ENCODE data around the gene RPS26. TPM values are rescaled to one million over a fixed set of nuclear protein-coding genes. Genes with fewer than 3 reads are reported as not detected.

Gene RPS26
- total RNA-seq, 1 experiment from 2014 or later: 77.2 TPM

DNA sequence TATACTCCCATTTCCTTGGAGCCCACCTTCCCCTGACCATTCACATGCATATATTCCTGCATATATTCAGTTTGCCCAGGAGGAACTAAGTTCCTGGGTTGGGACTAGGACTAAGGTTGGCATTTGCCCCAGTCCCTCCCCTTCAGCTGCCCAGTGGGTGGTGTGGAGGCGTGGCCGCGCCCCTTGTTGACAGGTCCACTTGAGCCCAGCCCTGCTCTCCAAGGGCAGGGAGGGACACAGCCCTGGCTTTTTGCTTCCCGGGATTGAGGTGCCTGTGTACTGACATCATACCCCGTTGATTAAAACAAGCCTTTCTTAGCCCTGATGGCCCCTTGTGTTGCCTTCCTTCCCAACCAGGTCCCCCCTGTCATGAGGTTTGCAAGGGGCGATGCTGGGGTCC lies 45.5 kb downstream of the RPS26 start:
- DNase-seq (ENCODE audit: low spot score): peak; percentile 19
- no peak for TF ChIP-seq NFE2L1 (CRISPR knock-in tag; IDR thresholded peaks at IDR 0.05)
- TF ChIP-seq, protein P1, sequence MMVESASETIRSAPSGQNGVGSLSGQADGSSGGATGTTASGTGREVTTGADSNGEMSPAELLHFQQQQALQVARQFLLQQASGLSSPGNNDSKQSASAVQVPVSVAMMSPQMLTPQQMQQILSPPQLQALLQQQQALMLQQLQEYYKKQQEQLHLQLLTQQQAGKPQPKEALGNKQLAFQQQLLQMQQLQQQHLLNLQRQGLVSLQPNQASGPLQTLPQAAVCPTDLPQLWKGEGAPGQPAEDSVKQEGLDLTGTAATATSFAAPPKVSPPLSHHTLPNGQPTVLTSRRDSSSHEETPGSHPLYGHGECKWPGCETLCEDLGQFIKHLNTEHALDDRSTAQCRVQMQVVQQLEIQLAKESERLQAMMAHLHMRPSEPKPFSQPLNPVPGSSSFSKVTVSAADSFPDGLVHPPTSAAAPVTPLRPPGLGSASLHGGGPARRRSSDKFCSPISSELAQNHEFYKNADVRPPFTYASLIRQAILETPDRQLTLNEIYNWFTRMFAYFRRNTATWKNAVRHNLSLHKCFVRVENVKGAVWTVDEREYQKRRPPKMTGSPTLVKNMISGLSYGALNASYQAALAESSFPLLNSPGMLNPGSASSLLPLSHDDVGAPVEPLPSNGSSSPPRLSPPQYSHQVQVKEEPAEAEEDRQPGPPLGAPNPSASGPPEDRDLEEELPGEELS (CRISPR knock-in tag; IDR thresholded peaks at IDR 0.05): no peak
- TF ChIP-seq, protein P2, sequence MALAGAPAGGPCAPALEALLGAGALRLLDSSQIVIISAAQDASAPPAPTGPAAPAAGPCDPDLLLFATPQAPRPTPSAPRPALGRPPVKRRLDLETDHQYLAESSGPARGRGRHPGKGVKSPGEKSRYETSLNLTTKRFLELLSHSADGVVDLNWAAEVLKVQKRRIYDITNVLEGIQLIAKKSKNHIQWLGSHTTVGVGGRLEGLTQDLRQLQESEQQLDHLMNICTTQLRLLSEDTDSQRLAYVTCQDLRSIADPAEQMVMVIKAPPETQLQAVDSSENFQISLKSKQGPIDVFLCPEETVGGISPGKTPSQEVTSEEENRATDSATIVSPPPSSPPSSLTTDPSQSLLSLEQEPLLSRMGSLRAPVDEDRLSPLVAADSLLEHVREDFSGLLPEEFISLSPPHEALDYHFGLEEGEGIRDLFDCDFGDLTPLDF (CRISPR knock-in tag; IDR thresholded peaks at IDR 0.05): no peak
- TF ChIP-seq TP53 (CRISPR knock-in tag; IDR thresholded peaks at IDR 0.05): no peak
- Mint-ChIP-seq H3K27me3 (ENCODE audit: low read depth) (no peaks in the 10 kb centered on the region), H3K9me3 (no peaks in the 10 kb centered on the region), H3K4me1 (no peaks in the 10 kb centered on the region), H3K36me3 (peaks cover 58% of the 10 kb centered on the region), H3K4me3 (no peak overlapping the region), H3K27ac (no peak overlapping the region; the same call in 1 of the 2 replicates)
- no peak for ATAC-seq
- ChIA-PET CTCF (interaction anchor here (0.6 kb wide), 1 partner anchor 433 kb away, joined by 4 read pairs; no protein-coding TSS in a partner anchor), POLR2A (no interaction called here)

Other genes with a start within 250 kb of the RPS26 start
- gene SARNP, start 224.2 kb upstream of the RPS26 start, total RNA-seq (2021): 98.3 to 102 TPM (median 100 TPM) in 3 replicates
- gene ORMDL2, start 223.9 kb upstream of the RPS26 start, total RNA-seq (2021): 32.9 to 37.9 TPM (median 34.8 TPM) in 3 replicates
- gene DNAJC14, start 212.3 kb upstream of the RPS26 start, total RNA-seq (2021): 32.1 to 34.5 TPM (median 34.1 TPM) in 3 replicates
- gene MMP19, start 199.0 kb upstream of the RPS26 start, total RNA-seq (2021): 0.98 to 1.6 TPM (median 1.0 TPM) in 3 replicates
- gene PYM1, start 114.0 kb upstream of the RPS26 start, total RNA-seq (2021): 55.5 to 61.7 TPM (median 57.3 TPM) in 3 replicates
- gene DGKA, start 110.8 kb upstream of the RPS26 start, total RNA-seq (2021): 19.8 to 25.5 TPM (median 23.6 TPM) in 3 replicates
- 72.2 to 86.5 TPM (median 79.3 TPM) in 3 replicates for gene PMEL, start 75.9 kb upstream of the RPS26 start, total RNA-seq (2021)
- 37.6 to 44.1 TPM (median 43.1 TPM) in 3 replicates for gene CDK2, start 75.1 kb upstream of the RPS26 start, total RNA-seq (2021)
- gene RAB5B, start 67.8 kb upstream of the RPS26 start, total RNA-seq (2021): 55.0 to 65.8 TPM (median 64.3 TPM) in 3 replicates
- gene SUOX, start 44.6 kb upstream of the RPS26 start, total RNA-seq (2021): 20.3 to 23.2 TPM (median 23.2 TPM) in 3 replicates
- gene IKZF4, start 20.9 kb upstream of the RPS26 start, total RNA-seq (2021): 13.6 to 14.9 TPM (median 14.8 TPM) in 3 replicates
- 49.2 to 64.3 TPM (median 52.4 TPM) in 3 replicates for gene ERBB3, start 38.2 kb downstream of the RPS26 start, total RNA-seq (2021)
- 198 to 249 TPM (median 199 TPM) in 3 replicates for gene PA2G4, start 62.6 kb downstream of the RPS26 start, total RNA-seq (2021)
- gene RPL41, start 74.7 kb downstream of the RPS26 start, total RNA-seq (2021): 4,004 to 4,366 TPM (median 4,314 TPM) in 3 replicates
- gene ZC3H10, start 76.3 kb downstream of the RPS26 start, total RNA-seq (2021): 11.3 to 13.6 TPM (median 13.1 TPM) in 3 replicates
- 77.7 to 80.8 TPM (median 80.1 TPM) in 3 replicates for gene ESYT1, start 86.3 kb downstream of the RPS26 start, total RNA-seq (2021)
- gene MYL6B, start 110.7 kb downstream of the RPS26 start, total RNA-seq (2021): 171 to 180 TPM (median 173 TPM) in 3 replicates
- gene MYL6, start 116.4 kb downstream of the RPS26 start, total RNA-seq (2021): 835 to 932 TPM (median 844 TPM) in 3 replicates
- 72.8 to 77.9 TPM (median 76.8 TPM) in 3 replicates for gene SMARCC2, start 147.6 kb downstream of the RPS26 start, total RNA-seq (2021)
- 45.5 to 57.4 TPM (median 48.7 TPM) in 3 replicates for gene RNF41, start 180.0 kb downstream of the RPS26 start, total RNA-seq (2021)
- 42.7 to 47.9 TPM (median 47.5 TPM) in 3 replicates for gene NABP2, start 182.4 kb downstream of the RPS26 start, total RNA-seq (2021)
- gene SLC39A5, start 188.1 kb downstream of the RPS26 start, total RNA-seq (2021): 0.26 to 0.62 TPM (median 0.46 TPM) in 3 replicates
- 33.0 to 41.2 TPM (median 38.6 TPM) in 3 replicates for gene ANKRD52, start 216.5 kb downstream of the RPS26 start, total RNA-seq (2021)
- gene COQ10A, start 225.0 kb downstream of the RPS26 start, total RNA-seq (2021): 22.7 to 26.2 TPM (median 24.4 TPM) in 3 replicates